GM23338 (cell line): ENCODE results near the gene PRPF31. TPM values are rescaled to one million over a fixed set of nuclear protein-coding genes. Genes with fewer than 3 reads are reported as not detected.
"Not testable (repeated sequence)": the region's sequence is repeated elsewhere in the genome, so short reads cannot be mapped to it uniquely, and the experiment has no call there.

ENCODE experiments used
- ATAC-seq: fragments of 200-7000 bp; cut with Tn5 transposase; 3 replicates; pipeline ENCODE4 v1.9.1; 2020
- DNase-seq: peaks from one replicate; pipeline ENCODE4 v3.0.0-alpha.2; 2015; ENCODE audit warnings: low spot score
- H2AFZ ChIP-seq: fragments of 200-600 bp; sonication (generic); 2 replicates; pipeline ENCODE4 v1.8.0; 2016; ENCODE audit warnings: antibody characterized with exemption, mild to moderate bottlenecking, moderate library complexity
- H3F3A ChIP-seq: fragments of 200-600 bp; sonication (generic); replicated peaks from 2 replicates; pipeline ENCODE4 v1.8.0; 2017; ENCODE audit warnings: antibody characterized with exemption, mixed run types, low read depth
- H3K27ac ChIP-seq: fragments of 200-600 bp; sonication (generic); 2 replicates; pipeline ENCODE4 v1.6.1; 2016; ENCODE audit warnings: low read depth
- H3K27me3 ChIP-seq: fragments of 200-600 bp; sonication (generic); 2 replicates; pipeline ENCODE4 v1.8.0; 2016; ENCODE audit warnings: mild to moderate bottlenecking, mixed run types, moderate library complexity; ENCODE audit not compliant: insufficient read depth
- H3K36me3 ChIP-seq: fragments of 200-600 bp; sonication (generic); 2 replicates; pipeline ENCODE4 v1.8.0; 2016; ENCODE audit warnings: mild to moderate bottlenecking; ENCODE audit not compliant: insufficient read depth
- H3K4me1 ChIP-seq: fragments of 200-600 bp; sonication (generic); 2 replicates; pipeline ENCODE4 v1.8.0; 2016; ENCODE audit warnings: mild to moderate bottlenecking, moderate library complexity; ENCODE audit not compliant: insufficient read depth
- H3K4me2 ChIP-seq: fragments of 200-600 bp; sonication (generic); 2 replicates; pipeline ENCODE4 v1.7.1; 2017; ENCODE audit warnings: mixed run types
- H3K4me3 ChIP-seq: fragments of 200-600 bp; sonication (generic); 2 replicates; pipeline ENCODE4 v1.6.1; 2016; ENCODE audit warnings: mixed run types
- H3K79me2 ChIP-seq: fragments of 200-600 bp; sonication (generic); replicated peaks from 2 replicates; pipeline ENCODE4 v1.8.0; 2017; ENCODE audit warnings: mild to moderate bottlenecking; ENCODE audit not compliant: insufficient read depth
- H3K9me2 ChIP-seq: fragments of 200-600 bp; sonication (generic); 2 replicates; pipeline ENCODE4 v1.8.0; 2017; ENCODE audit not compliant: insufficient read depth
- H4K20me1 ChIP-seq: fragments of 200-600 bp; sonication (generic); replicated peaks from 2 replicates; pipeline ENCODE4 v1.8.0; 2017; ENCODE audit warnings: mild to moderate bottlenecking; ENCODE audit not compliant: insufficient read depth
- H3K27ac Mint-ChIP-seq: 2 replicates; pipeline ENCODE4 v1.8.0; 2020; ENCODE audit warnings: inconsistent platforms, mild to moderate bottlenecking, moderate library complexity, mixed read lengths
- H3K27me3 Mint-ChIP-seq: 3 replicates; pipeline ENCODE4 v1.8.0; 2022; ENCODE audit warnings: low read depth, mild to moderate bottlenecking, moderate library complexity, mixed read lengths, inconsistent platforms; ENCODE audit not compliant: insufficient read depth, poor library complexity
- H3K36me3 Mint-ChIP-seq: 3 replicates; pipeline ENCODE4 v1.8.0; 2021; ENCODE audit warnings: low read depth, mild to moderate bottlenecking, inconsistent platforms, moderate library complexity, mixed read lengths
- H3K4me1 Mint-ChIP-seq: 3 replicates; pipeline ENCODE4 v1.8.0; 2020; ENCODE audit warnings: mild to moderate bottlenecking, inconsistent platforms, mixed read lengths
- H3K4me3 Mint-ChIP-seq: 3 replicates; pipeline ENCODE4 v1.8.0; 2021; ENCODE audit warnings: moderate library complexity, mild to moderate bottlenecking, inconsistent platforms, mixed read lengths
- H3K9me3 Mint-ChIP-seq: 3 replicates; pipeline ENCODE4 v1.8.0; 2020; ENCODE audit warnings: moderate library complexity, mild to moderate bottlenecking, inconsistent platforms, mixed read lengths
- EZH2 ChIP-seq: fragments of 200-600 bp; sonication (generic); IDR thresholded peaks from one replicate; pipeline ENCODE4 v1.8.0; 2017; ENCODE audit warnings: antibody characterized with exemption, mild to moderate bottlenecking, low read depth; ENCODE audit not compliant: unreplicated experiment
- ZNF331 ChIP-seq: fragments of 250-450 bp; sonication (Bioruptor Pico); IDR thresholded peaks from 2 replicates; pipeline ENCODE4 v1.5.0; 2020; ENCODE audit warnings: low read depth, mild to moderate bottlenecking, moderate library complexity
- polyA plus RNA-seq: library from polyadenylated mRNA; unstranded; fragments of >200 nt; fragmentation: Nextera tagmentation; extraction: Ambion mirVana; gene quantifications from 2 replicates; pipeline ENCODE4 v1.2.1, GENCODE V29; 2016
- total RNA-seq: library from RNA; depleted of rRNA; stranded (reverse); fragments of >200 nt; shearing (Covaris generic); gene quantifications from 2 replicates; pipeline ENCODE4 v1.2.3, GENCODE V29; 2014
- TF ChIP-seq, protein P1 (sequence below): fragments of 250-450 bp; sonication (Bioruptor Pico); IDR thresholded peaks from 2 replicates; pipeline ENCODE4 v1.5.0; 2020; ENCODE audit warnings: mild to moderate bottlenecking, moderate library complexity

PRPF31 gene
- total and polyA plus RNA-seq, 2 experiments from 2014 or later, result 83.3 to 94.2 TPM

DNA sequence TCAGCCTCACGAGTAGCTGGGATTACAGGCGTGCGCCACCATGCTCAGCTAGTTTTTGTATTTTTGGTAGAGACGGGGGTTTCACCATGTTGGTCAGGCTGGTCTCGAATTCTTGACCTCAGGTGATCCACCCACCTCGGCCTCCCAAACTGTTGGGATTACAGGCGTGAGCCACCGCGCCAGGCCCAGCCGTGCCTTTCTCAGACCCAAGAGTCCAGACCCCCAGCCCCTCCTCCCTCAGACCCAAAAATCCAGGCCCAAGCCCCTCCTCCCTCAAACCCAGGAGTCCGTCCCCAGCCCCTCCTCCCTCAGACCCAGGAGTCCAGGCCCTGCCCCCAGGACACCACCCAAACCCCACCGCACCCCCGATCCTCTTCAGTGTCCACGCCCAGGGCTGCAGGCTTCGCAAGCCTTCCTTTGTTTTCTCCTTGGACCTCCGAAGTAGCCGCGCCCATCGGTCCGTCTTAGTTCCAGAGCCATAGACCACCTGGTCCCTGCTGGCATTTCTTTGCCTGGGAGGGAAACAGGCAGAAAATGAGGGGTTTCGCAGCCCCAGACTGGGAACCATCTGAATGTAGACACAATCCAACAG lies 53.7 kb downstream of the PRPF31 start:
- Mint-ChIP-seq H3K9me3 (no peaks in the 10 kb centered on the region; the same call in 1 of the 3 replicates), H3K4me3 (no peak overlapping the region)

DNA sequence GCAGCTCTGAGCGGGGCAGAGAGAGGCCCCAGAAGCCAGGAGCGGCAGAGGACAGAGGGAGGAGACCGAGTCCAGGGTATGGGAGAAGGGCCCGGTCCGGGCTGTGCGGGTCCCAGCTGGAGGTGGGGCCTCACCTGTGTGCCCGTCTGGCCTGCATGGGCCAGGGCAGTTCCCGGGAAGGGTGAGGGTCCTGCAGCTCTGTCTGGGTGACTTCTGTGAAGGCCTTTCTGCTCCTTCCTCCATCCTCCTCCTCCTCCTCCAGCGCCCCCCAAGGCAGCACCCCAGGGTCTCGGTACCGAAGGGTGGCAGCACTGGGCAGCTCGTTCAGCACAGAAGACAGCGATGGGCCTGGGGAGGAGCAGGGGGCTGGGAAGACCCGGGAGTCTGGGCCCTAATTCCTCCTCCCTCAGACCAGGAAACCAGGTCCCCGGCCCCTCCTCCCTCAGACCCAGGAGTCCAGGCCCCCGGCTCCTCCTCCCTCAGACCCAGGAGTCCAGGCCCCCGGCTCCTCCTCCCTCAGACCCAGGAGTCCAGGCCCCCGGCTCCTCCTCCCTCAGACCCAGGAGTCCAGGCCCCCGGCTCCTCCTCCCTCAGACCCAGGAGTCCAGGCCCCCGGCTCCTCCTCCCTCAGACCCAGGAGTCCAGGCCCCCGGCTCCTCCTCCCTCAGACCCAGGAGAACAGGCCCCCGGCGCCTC lies 56.3 kb downstream of the PRPF31 start:
- H3K4me1 ChIP-seq, H3K27me3 ChIP-seq, ATAC-seq, H3K4me3 ChIP-seq, H3K36me3 ChIP-seq, H3K9me3 Mint-ChIP-seq, H3K4me2 ChIP-seq, H4K20me1 ChIP-seq, DNase-seq, H3K27ac ChIP-seq, H3K9me2 ChIP-seq, H3K27ac Mint-ChIP-seq, H2AFZ ChIP-seq, H3K79me2 ChIP-seq: not testable (repeated sequence)
- Mint-ChIP-seq H3K36me3 (peaks cover 10% of the 10 kb centered on the region), H3K4me3 (peak overlapping the region; percentile 47; the same call in 2 of the 3 replicates), H3K4me1 (peaks cover 12% of the 10 kb centered on the region), H3K27me3 (peaks cover 24% of the 10 kb centered on the region)
- peaks cover 13% of the 10 kb centered on the region for H3F3A ChIP-seq

More for the DNA sequence above, 53.7 kb downstream of the PRPF31 start:
- ATAC-seq (no peak), DNase-seq (peak; percentile 18)
- no peak overlapping the region for H3K27ac Mint-ChIP-seq
- Histone ChIP-seq H2AFZ (no peak overlapping the region), H3F3A (peaks cover 18% of the 10 kb centered on the region), H3K27ac (no peak overlapping the region), H3K27me3 (no peaks in the 10 kb centered on the region), H3K4me2 (no peak overlapping the region), H3K4me1 (peaks cover 2% of the 10 kb centered on the region; the same call in 1 of the 2 replicates), H4K20me1 (no peaks in the 10 kb centered on the region), H3K36me3 (no peaks in the 10 kb centered on the region), H3K4me3 (no peak overlapping the region), H3K79me2 (no peaks in the 10 kb centered on the region), H3K9me2 (no peaks in the 10 kb centered on the region)
- H3K27me3 Mint-ChIP-seq, result peaks cover 28% of the 10 kb centered on the region
- TF ChIP-seq EZH2 (no peak), ZNF331 (CRISPR knock-in tag) (no peak)
- TF ChIP-seq, protein P1, sequence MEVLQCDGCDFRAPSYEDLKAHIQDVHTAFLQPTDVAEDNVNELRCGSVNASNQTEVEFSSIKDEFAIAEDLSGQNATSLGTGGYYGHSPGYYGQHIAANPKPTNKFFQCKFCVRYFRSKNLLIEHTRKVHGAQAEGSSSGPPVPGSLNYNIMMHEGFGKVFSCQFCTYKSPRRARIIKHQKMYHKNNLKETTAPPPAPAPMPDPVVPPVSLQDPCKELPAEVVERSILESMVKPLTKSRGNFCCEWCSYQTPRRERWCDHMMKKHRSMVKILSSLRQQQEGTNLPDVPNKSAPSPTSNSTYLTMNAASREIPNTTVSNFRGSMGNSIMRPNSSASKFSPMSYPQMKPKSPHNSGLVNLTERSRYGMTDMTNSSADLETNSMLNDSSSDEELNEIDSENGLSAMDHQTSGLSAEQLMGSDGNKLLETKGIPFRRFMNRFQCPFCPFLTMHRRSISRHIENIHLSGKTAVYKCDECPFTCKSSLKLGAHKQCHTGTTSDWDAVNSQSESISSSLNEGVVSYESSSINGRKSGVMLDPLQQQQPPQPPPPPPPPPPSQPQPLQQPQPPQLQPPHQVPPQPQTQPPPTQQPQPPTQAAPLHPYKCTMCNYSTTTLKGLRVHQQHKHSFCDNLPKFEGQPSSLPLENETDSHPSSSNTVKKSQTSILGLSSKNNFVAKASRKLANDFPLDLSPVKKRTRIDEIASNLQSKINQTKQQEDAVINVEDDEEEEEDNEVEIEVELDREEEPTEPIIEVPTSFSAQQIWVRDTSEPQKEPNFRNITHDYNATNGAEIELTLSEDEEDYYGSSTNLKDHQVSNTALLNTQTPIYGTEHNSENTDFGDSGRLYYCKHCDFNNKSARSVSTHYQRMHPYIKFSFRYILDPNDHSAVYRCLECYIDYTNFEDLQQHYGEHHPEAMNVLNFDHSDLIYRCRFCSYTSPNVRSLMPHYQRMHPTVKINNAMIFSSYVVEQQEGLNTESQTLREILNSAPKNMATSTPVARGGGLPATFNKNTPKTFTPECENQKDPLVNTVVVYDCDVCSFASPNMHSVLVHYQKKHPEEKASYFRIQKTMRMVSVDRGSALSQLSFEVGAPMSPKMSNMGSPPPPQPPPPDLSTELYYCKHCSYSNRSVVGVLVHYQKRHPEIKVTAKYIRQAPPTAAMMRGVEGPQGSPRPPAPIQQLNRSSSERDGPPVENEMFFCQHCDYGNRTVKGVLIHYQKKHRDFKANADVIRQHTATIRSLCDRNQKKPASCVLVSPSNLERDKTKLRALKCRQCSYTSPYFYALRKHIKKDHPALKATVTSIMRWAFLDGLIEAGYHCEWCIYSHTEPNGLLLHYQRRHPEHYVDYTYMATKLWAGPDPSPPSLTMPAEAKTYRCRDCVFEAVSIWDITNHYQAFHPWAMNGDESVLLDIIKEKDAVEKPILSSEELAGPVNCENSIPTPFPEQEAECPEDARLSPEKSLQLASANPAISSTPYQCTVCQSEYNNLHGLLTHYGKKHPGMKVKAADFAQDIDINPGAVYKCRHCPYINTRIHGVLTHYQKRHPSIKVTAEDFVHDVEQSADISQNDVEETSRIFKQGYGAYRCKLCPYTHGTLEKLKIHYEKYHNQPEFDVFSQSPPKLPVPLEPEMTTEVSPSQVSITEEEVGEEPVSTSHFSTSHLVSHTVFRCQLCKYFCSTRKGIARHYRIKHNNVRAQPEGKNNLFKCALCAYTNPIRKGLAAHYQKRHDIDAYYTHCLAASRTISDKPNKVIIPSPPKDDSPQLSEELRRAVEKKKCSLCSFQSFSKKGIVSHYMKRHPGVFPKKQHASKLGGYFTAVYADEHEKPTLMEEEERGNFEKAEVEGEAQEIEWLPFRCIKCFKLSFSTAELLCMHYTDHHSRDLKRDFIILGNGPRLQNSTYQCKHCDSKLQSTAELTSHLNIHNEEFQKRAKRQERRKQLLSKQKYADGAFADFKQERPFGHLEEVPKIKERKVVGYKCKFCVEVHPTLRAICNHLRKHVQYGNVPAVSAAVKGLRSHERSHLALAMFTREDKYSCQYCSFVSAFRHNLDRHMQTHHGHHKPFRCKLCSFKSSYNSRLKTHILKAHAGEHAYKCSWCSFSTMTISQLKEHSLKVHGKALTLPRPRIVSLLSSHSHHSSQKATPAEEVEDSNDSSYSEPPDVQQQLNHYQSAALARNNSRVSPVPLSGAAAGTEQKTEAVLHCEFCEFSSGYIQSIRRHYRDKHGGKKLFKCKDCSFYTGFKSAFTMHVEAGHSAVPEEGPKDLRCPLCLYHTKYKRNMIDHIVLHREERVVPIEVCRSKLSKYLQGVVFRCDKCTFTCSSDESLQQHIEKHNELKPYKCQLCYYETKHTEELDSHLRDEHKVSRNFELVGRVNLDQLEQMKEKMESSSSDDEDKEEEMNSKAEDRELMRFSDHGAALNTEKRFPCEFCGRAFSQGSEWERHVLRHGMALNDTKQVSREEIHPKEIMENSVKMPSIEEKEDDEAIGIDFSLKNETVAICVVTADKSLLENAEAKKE (CRISPR knock-in tag), result no peak
- H3K36me3 Mint-ChIP-seq, result peaks cover under 1% of the 10 kb centered on the region; the same call in 1 of the 3 replicates
- H3K4me1 Mint-ChIP-seq, result peaks cover 18% of the 10 kb centered on the region
